GM18870 (cell line): ENCODE measurements around the gene VPS29.

ENCODE experiments used
- ATAC-seq: cut with Tn5 transposase; IDR thresholded peaks from one replicate; pipeline ENCODE4 v1.9.1; 2021; ENCODE audit warnings: moderate library complexity; ENCODE audit not compliant: unreplicated experiment

Gene VPS29

DNA sequence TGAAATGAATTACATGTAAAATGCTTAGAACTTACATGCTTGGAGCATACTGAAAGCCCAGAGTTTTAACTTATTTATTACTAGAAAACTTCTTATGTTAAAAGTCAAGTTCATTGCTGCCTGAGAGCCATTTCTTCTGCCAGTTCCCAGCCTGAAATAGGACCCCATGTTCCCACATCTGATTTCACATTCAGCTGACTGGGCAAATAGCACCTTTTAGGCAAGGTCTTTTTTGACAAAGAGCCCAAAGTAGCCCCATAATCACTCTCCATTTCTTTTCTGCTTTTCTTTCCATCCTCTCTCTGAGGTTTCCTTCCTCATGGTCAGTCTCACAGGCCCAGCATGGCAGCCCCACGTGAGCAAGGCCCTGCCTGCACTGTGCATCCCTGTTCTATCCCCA, 50.6 kb downstream of the VPS29 start:
- no peak for ATAC-seq

- peak; percentile 69 for ATAC-seq
These were observed 52.0 kb downstream of the VPS29 start, which contains the start of gene ARPC3 for GRCh38 chr12:110449799-110450497. TSS of gene ARPC3 (minus strand) at chr12:110450337. CDS start at chr12:110450260, 77 bp downstream.

DNA sequence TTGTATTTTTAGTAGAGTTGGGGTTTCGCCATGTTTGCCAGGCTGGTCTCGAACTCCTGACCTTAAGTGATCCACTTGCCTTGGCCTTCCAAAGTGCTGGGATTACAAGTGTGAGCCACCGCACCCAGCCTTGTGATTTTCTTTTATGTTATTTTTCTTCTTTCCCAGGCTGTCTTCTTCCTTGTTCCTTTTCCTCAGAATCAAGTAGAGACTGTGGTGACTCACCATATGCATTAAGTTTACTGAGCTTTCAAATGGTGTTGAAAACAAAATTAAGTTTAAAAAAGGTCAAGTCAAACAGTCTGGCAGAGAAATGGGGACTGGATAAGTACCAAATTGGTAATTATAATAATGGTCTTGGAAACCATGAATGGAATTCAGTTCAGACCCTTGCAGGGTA, 57.5 kb downstream of the VPS29 start:
- no peak for ATAC-seq
